HuH-7 (cell line): ENCODE data around the gene POLD2.

Source experiments
- DNase-seq: peaks from one replicate; pipeline ENCODE4 v3.0.0; 2011; ENCODE audit warnings: low spot score

The POLD2 gene

GRCh38 chr7:44064791-44065430 is 58.4 kb downstream of the POLD2 start:
- DNase-seq = no peak
